Motor neuron (in vitro differentiated cells): ENCODE measurements around the gene TRIM71. TPM values are rescaled to one million over a fixed set of nuclear protein-coding genes. Genes with fewer than 3 reads are reported as not detected.

ENCODE experiments used
- ATAC-seq, 8 experiments: fragments of 200-7000 bp; cut with Tn5 transposase; replicated peaks in 6 of 8; 2 replicates each; pipeline ENCODE4 v1.8.0; 2021; ENCODE audit warnings: mild to moderate bottlenecking in 8 of 8, moderate library complexity in 8 of 8
- H3K27ac ChIP-seq, 2 donors: fragments of 250-450 bp; sonication (Bioruptor Pico); 2 replicates each; pipeline ENCODE4 v1.9.0; 2021; ENCODE audit warnings: antibody characterized with exemption in 2 of 2, mild to moderate bottlenecking in 2 of 2, moderate library complexity in 1 of 2
- H3K4me1 ChIP-seq, 2 donors: fragments of 250-450 bp; sonication (Bioruptor Pico); replicated peaks in 1 of 2; 2 replicates each; pipeline ENCODE4 v1.6.1; 2021; ENCODE audit warnings: antibody characterized with exemption in 2 of 2, mild to moderate bottlenecking in 2 of 2, moderate library complexity in 1 of 2
- H3K4me3 ChIP-seq, 5 donors: fragments of 250-450 bp; sonication (Bioruptor Pico); 2 replicates each; pipeline ENCODE4 v1.9.0; 2021; ENCODE audit warnings: antibody characterized with exemption in 5 of 5, mild to moderate bottlenecking in 5 of 5, moderate library complexity in 4 of 5
- WGBS, 10 experiments: fragments of 450-650 bp; shearing (Covaris generic); methylation state at CpG; one replicate each; pipeline ENCODE4 v1.0.0; 2022; 5-methylcytosine and 5-hydroxymethylcytosine counted together
- in situ Hi-C, 9 experiments: fragments of 400-800 bp; cut with MboI; loops; one replicate each; pipeline ENCODE4 v1.15.0; 2021; ENCODE audit warnings: low sequenced_read_pairs in 9 of 9, low pct_unique_long_range_greater_than_20kb in 2 of 9; ENCODE audit not compliant: unreplicated experiment in 9 of 9
- total RNA-seq, 8 experiments: library from RNA; unstranded; fragments of 300-600 nt; gene quantifications; 2 replicates each; pipeline versions ENCODE4 v1.2.3 to v1.2.4, GENCODE V29; 2022

Gene TRIM71
- total RNA-seq, 8 experiments from 2014 or later, result 0.07 to 56.4 (median 3.7) TPM

GRCh38 chr3:32946973-32947788 is 129.4 kb downstream of the TRIM71 start:
- Histone ChIP-seq H3K4me1 (no peaks in the 10 kb centered on the region), H3K4me3 (no peak overlapping the region), H3K27ac (no peak overlapping the region)
- WGBS, 10 experiments, result 54 to 100% (median 89%) methylated on average over 1 to 4 of the region's 5 CpGs
- in situ Hi-C loops, result loop anchor here in 2 of 9 experiments (25.0 kb wide), 1 partner anchor 210 kb away; no protein-coding TSS in a partner anchor
- peak in 2 of 8 experiments; percentile 42 to 61 for ATAC-seq

Other genes starting within 250 kb of the TRIM71 start
- 10 to 100 TPM; 31.2 to 79.8 (median 66.4) TPM for gene DYNC1LI1, start 247.1 kb upstream of the TRIM71 start, total RNA-seq
- gene CNOT10, start 132.8 kb upstream of the TRIM71 start, total RNA-seq, result 10 to 100 TPM; 19.2 to 43.1 (median 33.6) TPM
- gene CCR4, start 133.6 kb downstream of the TRIM71 start, total RNA-seq, result under 1 TPM in 4 of 8 experiments, not detected in 4; 0.05 to 0.19 (median 0.12) TPM